ENCODE results near the gene SMOC2. TPM values are rescaled to one million over a fixed set of nuclear protein-coding genes. Genes with fewer than 3 reads are reported as not detected.
A peak's percentile ranks its signal among the peaks of the same experiment; 100 is the strongest.

SMOC2 gene
- total and polyA plus RNA-seq, 7 donors, result 12.3 to 90.3 (median 22.8) TPM

DNA sequence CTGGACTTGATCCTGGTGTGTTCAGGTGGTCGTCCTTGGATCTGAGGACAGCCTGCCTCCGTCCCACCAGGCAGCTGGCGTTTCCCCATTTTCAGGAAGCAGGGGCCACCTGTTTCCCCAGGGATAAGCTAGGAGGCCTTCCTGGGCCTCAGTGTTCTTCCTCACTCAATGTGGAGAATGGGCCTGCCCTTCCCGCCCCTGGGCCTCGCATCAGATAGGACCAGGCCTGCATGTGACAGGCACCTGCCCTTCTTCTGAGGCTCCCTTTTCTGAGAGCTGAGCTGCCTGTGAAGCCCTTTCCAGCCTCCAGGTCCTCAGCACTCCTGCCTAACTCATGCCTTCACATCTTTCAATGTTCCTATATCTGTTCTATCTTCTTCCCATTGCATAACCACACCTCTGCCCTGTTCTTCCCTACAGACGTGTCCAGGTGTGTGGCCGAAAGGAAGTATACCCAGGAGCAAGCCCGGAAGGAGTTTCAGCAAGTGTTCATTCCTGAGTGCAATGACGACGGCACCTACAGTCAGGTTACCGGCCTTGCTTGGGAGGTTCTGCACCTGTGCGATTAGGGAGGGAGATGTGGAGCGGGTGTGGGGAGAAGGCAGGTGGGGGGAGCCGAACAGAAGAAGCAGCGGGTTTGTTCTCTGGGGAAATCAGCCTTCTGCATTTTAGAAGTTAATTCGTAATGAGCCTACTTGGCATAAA, 85.1 kb downstream of the SMOC2 start:
- 88 to 92% (median 91%) methylated on average over 16 of the region's 16 CpGs for WGBS, 3 donors
- no peak for DNase-seq
- intact Hi-C loops (cut with DNase I), result no loop called here
- Histone ChIP-seq H3K27ac (no peak overlapping the region), H3K9me3 (no peaks in the 10 kb centered on the region), H3K36me3 (ENCODE audit: insufficient read depth in 1 of 2, low read depth in 1 of 2) (no peaks in the 10 kb centered on the region), H3K4me1 (no peaks in the 10 kb centered on the region), H3K4me3 (no peak overlapping the region), H3K27me3 (ENCODE audit: insufficient read depth in 3 of 3, low read length in 2 of 3) (peaks cover 0 to 3% (median 0%) of the 10 kb centered on the region in 3 donors)
- TF ChIP-seq, protein P1, sequence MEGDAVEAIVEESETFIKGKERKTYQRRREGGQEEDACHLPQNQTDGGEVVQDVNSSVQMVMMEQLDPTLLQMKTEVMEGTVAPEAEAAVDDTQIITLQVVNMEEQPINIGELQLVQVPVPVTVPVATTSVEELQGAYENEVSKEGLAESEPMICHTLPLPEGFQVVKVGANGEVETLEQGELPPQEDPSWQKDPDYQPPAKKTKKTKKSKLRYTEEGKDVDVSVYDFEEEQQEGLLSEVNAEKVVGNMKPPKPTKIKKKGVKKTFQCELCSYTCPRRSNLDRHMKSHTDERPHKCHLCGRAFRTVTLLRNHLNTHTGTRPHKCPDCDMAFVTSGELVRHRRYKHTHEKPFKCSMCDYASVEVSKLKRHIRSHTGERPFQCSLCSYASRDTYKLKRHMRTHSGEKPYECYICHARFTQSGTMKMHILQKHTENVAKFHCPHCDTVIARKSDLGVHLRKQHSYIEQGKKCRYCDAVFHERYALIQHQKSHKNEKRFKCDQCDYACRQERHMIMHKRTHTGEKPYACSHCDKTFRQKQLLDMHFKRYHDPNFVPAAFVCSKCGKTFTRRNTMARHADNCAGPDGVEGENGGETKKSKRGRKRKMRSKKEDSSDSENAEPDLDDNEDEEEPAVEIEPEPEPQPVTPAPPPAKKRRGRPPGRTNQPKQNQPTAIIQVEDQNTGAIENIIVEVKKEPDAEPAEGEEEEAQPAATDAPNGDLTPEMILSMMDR (IDR thresholded peaks at IDR 0.05), result no peak
- ATAC-seq, result no peak

- Histone ChIP-seq H3K27me3 (ENCODE audit: insufficient read depth in 3 of 3, low read length in 2 of 3) (peaks cover 0 to 3% (median 0%) of the 10 kb centered on the region in 3 donors), H3K4me1 (no peaks in the 10 kb centered on the region), H3K4me3 (no peak overlapping the region), H3K27ac (no peak overlapping the region), H3K9me3 (no peaks in the 10 kb centered on the region), H3K36me3 (ENCODE audit: insufficient read depth in 1 of 2, low read depth in 1 of 2) (no peaks in the 10 kb centered on the region)
- ATAC-seq (peak in 1 of 4 donors; percentile 64), DNase-seq (peak in 1 of 2 donors; percentile 64)
- intact Hi-C loops (cut with DNase I), result no loop called here
- TF ChIP-seq, protein P1 (IDR thresholded peaks at IDR 0.05), result no peak
- 44 to 67% (median 56%) methylated on average over 8 of the region's 8 CpGs for WGBS, 3 donors
Measured at GRCh38 chr6:168526841-168527281, 85.9 kb downstream of the SMOC2 start.

- Histone ChIP-seq H3K27me3 (ENCODE audit: insufficient read depth in 3 of 3, low read length in 2 of 3) (peaks cover 0 to 3% (median 0%) of the 10 kb centered on the region in 3 donors), H3K4me3 (no peak overlapping the region), H3K36me3 (ENCODE audit: insufficient read depth in 1 of 2, low read depth in 1 of 2) (no peaks in the 10 kb centered on the region), H3K9me3 (no peaks in the 10 kb centered on the region), H3K4me1 (no peaks in the 10 kb centered on the region), H3K27ac (no peak overlapping the region)
- TF ChIP-seq, protein P1 (IDR thresholded peaks at IDR 0.05), result no peak
- DNase-seq, result no peak
- WGBS, 3 donors, result 79 to 97% (median 85%) methylated on average over 25 of the region's 25 CpGs
- intact Hi-C loops (cut with DNase I), result no loop called here
- ATAC-seq, result no peak
Measured at GRCh38 chr6:168527451-168528210, 86.6 kb downstream of the SMOC2 start.

- intact Hi-C loops (cut with DNase I), result no loop called here
- H3K36me3 ChIP-seq (ENCODE audit: insufficient read depth in 1 of 2, low read depth in 1 of 2), result no peaks in the 10 kb centered on the region
- no peak overlapping the region for H3K27ac ChIP-seq
- 83 to 89% (median 87%) methylated on average over 3 of the region's 3 CpGs for WGBS, 3 donors
- TF ChIP-seq, protein P1 (IDR thresholded peaks at IDR 0.05), result no peak
- no peaks in the 10 kb centered on the region for H3K4me1 ChIP-seq
- ATAC-seq (no peak), DNase-seq (no peak)
- H3K27me3 ChIP-seq (ENCODE audit: insufficient read depth in 3 of 3, low read length in 2 of 3), result peaks cover 0 to 3% (median 0%) of the 10 kb centered on the region in 3 donors
- no peaks in the 10 kb centered on the region for H3K9me3 ChIP-seq
- no peak overlapping the region for H3K4me3 ChIP-seq
Measured at GRCh38 chr6:168528474-168529095, 87.6 kb downstream of the SMOC2 start.

Measured in psoas muscle (tissue), 8 donors.